Naive thymus-derived CD4-positive, alpha-beta T cell (primary cell): Measurements from ENCODE around the gene PROCR. TPM values are rescaled to one million over a fixed set of nuclear protein-coding genes. Genes with fewer than 3 reads are reported as not detected.
A peak's percentile ranks its signal among the peaks of the same experiment; 100 is the strongest.
"Not testable (repeated sequence)": the region's sequence is repeated elsewhere in the genome, so short reads cannot be mapped to it uniquely, and the experiment has no call there.

ENCODE experiments used
- ATAC-seq: fragments of 150-1000 bp; cut with Tn5 transposase; 2 replicates; pipeline ENCODE4 v1.10.0; 2021; ENCODE audit warnings: mild to moderate bottlenecking, moderate library complexity
- CTCF ChIA-PET: fragments of 350-600 bp; sonication (Branson Sonifier 250); formaldehyde crosslinking; loops from one replicate; lab custom pipeline; 2021; ENCODE audit warnings: antibody characterized with exemption; lab: Charles Lee
- POLR2A ChIA-PET: fragments of 350-600 bp; sonication (Branson Sonifier 250); formaldehyde crosslinking; loops from one replicate; lab custom pipeline; 2021; ENCODE audit warnings: antibody characterized with exemption, inconsistent platforms; lab: Charles Lee
- DNase-seq, 9 donors: peaks; one replicate each; pipeline versions ENCODE4 v3.0.0 to v3.0.0-alpha.2; 2020 to 2022; ENCODE audit warnings: mixed read lengths in 1 of 9
- H3K27ac ChIP-seq: one replicate; pipeline ENCODE4 v1.7.0; 2013; ENCODE audit warnings: mild to moderate bottlenecking, low read depth, low read length, moderate library complexity
- H3K27me3 ChIP-seq, 2 donors: one replicate each; pipeline ENCODE4 v1.7.0; 2013; ENCODE audit warnings: low read length in 2 of 2, mild to moderate bottlenecking in 2 of 2, moderate library complexity in 2 of 2; ENCODE audit not compliant: control insufficient read depth in 2 of 2, insufficient read depth in 2 of 2
- H3K36me3 ChIP-seq, 3 experiments: 1 replicate in 2 of 3; 2 replicates in 1 of 3; pipeline ENCODE4 v1.7.0; 2013; ENCODE audit warnings: low read length in 3 of 3, mild to moderate bottlenecking in 3 of 3, moderate library complexity in 1 of 3; ENCODE audit not compliant: insufficient read depth in 3 of 3, control insufficient read depth in 2 of 3
- H3K4me1 ChIP-seq, 2 donors: one replicate each; pipeline ENCODE4 v1.7.0; 2013; ENCODE audit warnings: low read length in 2 of 2, mild to moderate bottlenecking in 2 of 2, moderate library complexity in 1 of 2; ENCODE audit not compliant: control insufficient read depth in 2 of 2, insufficient read depth in 2 of 2
- H3K4me3 ChIP-seq: 2 replicates; pipeline ENCODE4 v1.7.0; 2013; ENCODE audit warnings: mild to moderate bottlenecking, low read length
- H3K9me3 ChIP-seq, 3 experiments: 1 replicate in 2 of 3; 2 replicates in 1 of 3; pipeline ENCODE4 v1.7.0; 2013; ENCODE audit warnings: low read length in 3 of 3; ENCODE audit not compliant: control insufficient read depth in 2 of 3
- H3K27ac Mint-ChIP-seq, 9 donors: one replicate each; pipeline ENCODE4 v1.8.0; 2020 to 2022; ENCODE audit warnings: mixed read lengths in 9 of 9, mild to moderate bottlenecking in 8 of 9, moderate library complexity in 5 of 9, inconsistent platforms in 2 of 9
- H3K27me3 Mint-ChIP-seq, 5 donors: one replicate each; pipeline ENCODE4 v1.8.0; 2021 to 2022; ENCODE audit warnings: mixed read lengths in 5 of 5, mild to moderate bottlenecking in 1 of 5
- H3K36me3 Mint-ChIP-seq, 5 donors: one replicate each; pipeline ENCODE4 v1.8.0; 2020 to 2022; ENCODE audit warnings: mixed read lengths in 5 of 5, mild to moderate bottlenecking in 3 of 5, inconsistent platforms in 1 of 5
- H3K4me1 Mint-ChIP-seq, 7 donors: one replicate each; pipeline ENCODE4 v1.8.0; 2020 to 2022; ENCODE audit warnings: mixed read lengths in 7 of 7, mild to moderate bottlenecking in 3 of 7, inconsistent platforms in 1 of 7
- H3K4me3 Mint-ChIP-seq, 10 donors: one replicate each; pipeline ENCODE4 v1.8.0; 2020 to 2022; ENCODE audit warnings: mild to moderate bottlenecking in 10 of 10, mixed read lengths in 10 of 10, moderate library complexity in 6 of 10, inconsistent platforms in 2 of 10
- H3K9me3 Mint-ChIP-seq, 11 donors: one replicate each; pipeline ENCODE4 v1.8.0; 2020 to 2022; ENCODE audit warnings: mixed read lengths in 11 of 11, mild to moderate bottlenecking in 4 of 11, inconsistent platforms in 1 of 11, moderate library complexity in 1 of 11
- intact Hi-C, 2 donors: fragments of 100-400 bp; cut with micrococcal nuclease; formaldehyde crosslinking; loops; one replicate each; pipeline ENCODE4 v1.15.1; 2023
- polyA plus RNA-seq, 2 donors: library from polyadenylated mRNA; unstranded; fragments of 300-500 nt; fragmentation: Illumina TruSeq; gene quantifications; one replicate each; pipeline ENCODE4 v1.2.3, GENCODE V29; 2021
- total RNA-seq, 6 experiments: library from RNA in 5 of 6; stranded (reverse) in 5 of 6; gene quantifications; 1 replicate in 5 of 6; 2 replicates in 1 of 6; pipeline ENCODE4 v1.2.3 and lab custom pipeline; 2021 to 2026

The PROCR gene
- total and polyA plus RNA-seq, 7 experiments from 2014 or later = 0.35 to 2.0 (median 0.87) TPM; not detected in 2

GRCh38 chr20:35189223-35189622 lies 17.4 kb downstream of the PROCR start:
- H3K27ac Mint-ChIP-seq, H3K4me1 ChIP-seq, H3K4me1 Mint-ChIP-seq, H3K27ac ChIP-seq, H3K9me3 Mint-ChIP-seq, H3K27me3 Mint-ChIP-seq, H3K9me3 ChIP-seq, POLR2A ChIA-PET, H3K4me3 ChIP-seq, H3K4me3 Mint-ChIP-seq, H3K36me3 ChIP-seq, H3K27me3 ChIP-seq, ATAC-seq, DNase-seq, CTCF ChIA-PET, intact Hi-C loops: not testable (repeated sequence)
- peaks cover 7 to 36% (median 28%) of the 10 kb centered on the region in 5 donors for H3K36me3 Mint-ChIP-seq

GRCh38 chr20:35190556-35190955 lies 18.7 kb downstream of the PROCR start:
- Histone ChIP-seq H3K4me1 (no peaks in the 10 kb centered on the region), H3K9me3 (no peaks in the 10 kb centered on the region), H3K27me3 (no peaks in the 10 kb centered on the region), H3K4me3 (no peak overlapping the region), H3K36me3 (no peaks in the 10 kb centered on the region), H3K27ac (no peak overlapping the region)
- Mint-ChIP-seq H3K36me3 (peaks cover 5 to 40% (median 28%) of the 10 kb centered on the region in 5 donors), H3K9me3 (peaks cover 0 to 6% (median 0%) of the 10 kb centered on the region in 11 donors), H3K27me3 (no peaks in the 10 kb centered on the region), H3K27ac (no peak overlapping the region), H3K4me1 (peaks cover 0 to 7% (median 0%) of the 10 kb centered on the region in 7 donors), H3K4me3 (no peak overlapping the region)
- intact Hi-C loops = no loop called here
- ChIA-PET POLR2A (no interaction called here), CTCF (no interaction called here)
- DNase-seq (no peak), ATAC-seq (no peak)

- Mint-ChIP-seq H3K27me3 (no peaks in the 10 kb centered on the region), H3K4me3 (no peak overlapping the region), H3K4me1 (peaks cover 0 to 7% (median 0%) of the 10 kb centered on the region in 7 donors), H3K9me3 (peaks cover 0 to 16% (median 4%) of the 10 kb centered on the region in 11 donors), H3K27ac (peak overlapping the region in 1 of 9 donors; percentile 0), H3K36me3 (peaks cover 7 to 43% (median 32%) of the 10 kb centered on the region in 5 donors)
- peaks cover 0 to 6% (median 4%) of the 10 kb centered on the region in 3 experiments for H3K9me3 ChIP-seq
- no peak for ATAC-seq
- H3K27me3 ChIP-seq = no peaks in the 10 kb centered on the region
- intact Hi-C loops = no loop called here
- H3K27ac ChIP-seq = no peak overlapping the region
- ChIA-PET POLR2A (no interaction called here), CTCF (no interaction called here)
- H3K4me3 ChIP-seq = no peak overlapping the region
- no peaks in the 10 kb centered on the region for H3K4me1 ChIP-seq
- no peaks in the 10 kb centered on the region for H3K36me3 ChIP-seq
- no peak for DNase-seq
Observed at GRCh38 chr20:35191419-35192117, 19.7 kb downstream of the PROCR start.

GRCh38 chr20:35192118-35192872 lies 20.4 kb downstream of the PROCR start:
- peaks cover 0 to 7% (median 0%) of the 10 kb centered on the region in 7 donors for H3K4me1 Mint-ChIP-seq
- DNase-seq (no peak), ATAC-seq (no peak)
- no peak overlapping the region for H3K27ac ChIP-seq
- peaks cover 0 to 6% (median 5%) of the 10 kb centered on the region in 3 experiments for H3K9me3 ChIP-seq
- no peak overlapping the region for H3K4me3 Mint-ChIP-seq
- H3K4me1 ChIP-seq = no peaks in the 10 kb centered on the region
- no peaks in the 10 kb centered on the region for H3K27me3 Mint-ChIP-seq
- H3K36me3 ChIP-seq = no peaks in the 10 kb centered on the region
- H3K9me3 Mint-ChIP-seq = peaks cover 0 to 23% (median 9%) of the 10 kb centered on the region in 11 donors
- no peak overlapping the region for H3K4me3 ChIP-seq
- peaks cover 8 to 50% (median 39%) of the 10 kb centered on the region in 5 donors for H3K36me3 Mint-ChIP-seq
- intact Hi-C loops = no loop called here
- ChIA-PET CTCF (interaction anchor here (0.6 kb wide), 1 partner anchor 21 kb away, joined by 3 read pairs; no protein-coding TSS in a partner anchor), POLR2A (no interaction called here)
- no peaks in the 10 kb centered on the region for H3K27me3 ChIP-seq
- no peak overlapping the region for H3K27ac Mint-ChIP-seq

- DNase-seq, H3K36me3 ChIP-seq, H3K27ac ChIP-seq, H3K4me1 Mint-ChIP-seq, intact Hi-C loops, H3K27me3 Mint-ChIP-seq, H3K9me3 ChIP-seq, ATAC-seq, H3K27me3 ChIP-seq, H3K27ac Mint-ChIP-seq, H3K4me1 ChIP-seq, H3K4me3 ChIP-seq, H3K4me3 Mint-ChIP-seq: not testable (repeated sequence)
- peaks cover 8 to 54% (median 43%) of the 10 kb centered on the region in 5 donors for H3K36me3 Mint-ChIP-seq
- POLR2A ChIA-PET = interaction anchor here (1.3 kb wide), 1 partner anchor 11 kb away, joined by 3 read pairs; no protein-coding TSS in a partner anchor
- CTCF ChIA-PET = interaction anchor here (1.5 kb wide), 1 partner anchor 16 kb away, joined by 7 read pairs; no protein-coding TSS in a partner anchor
- H3K9me3 Mint-ChIP-seq = peaks cover 0 to 29% (median 9%) of the 10 kb centered on the region in 11 donors
Observed at GRCh38 chr20:35193031-35193791, 21.3 kb downstream of the PROCR start.

- no peaks in the 10 kb centered on the region for H3K27me3 ChIP-seq
- H3K36me3 Mint-ChIP-seq = peaks cover 7 to 51% (median 45%) of the 10 kb centered on the region in 5 donors
- no peak for ATAC-seq
- H3K4me3 Mint-ChIP-seq = no peak overlapping the region
- H3K4me3 ChIP-seq = no peak overlapping the region
- intact Hi-C loops = no loop called here
- H3K36me3 ChIP-seq = no peaks in the 10 kb centered on the region
- peaks cover 0 to 40% (median 13%) of the 10 kb centered on the region in 11 donors for H3K9me3 Mint-ChIP-seq
- no peak overlapping the region for H3K27ac ChIP-seq
- no peaks in the 10 kb centered on the region for H3K4me1 ChIP-seq
- ChIA-PET CTCF (interaction anchor here (0.6 kb wide), 1 partner anchor 359 kb away, joined by 3 read pairs; no protein-coding TSS in a partner anchor), POLR2A (no interaction called here)
- no peaks in the 10 kb centered on the region for H3K27me3 Mint-ChIP-seq
- peaks cover 0 to 6% (median 5%) of the 10 kb centered on the region in 3 experiments for H3K9me3 ChIP-seq
- H3K4me1 Mint-ChIP-seq = peaks cover 0 to 7% (median 0%) of the 10 kb centered on the region in 7 donors
- no peak overlapping the region for H3K27ac Mint-ChIP-seq
- DNase-seq = no peak
Observed at GRCh38 chr20:35196313-35196712, 24.4 kb downstream of the PROCR start.
